CD1c-positive myeloid dendritic cell (primary cell): ENCODE results near the gene ZNF763.
A peak's percentile ranks its signal among the peaks of the same experiment; 100 is the strongest.
"Not testable (repeated sequence)": the region's sequence is repeated elsewhere in the genome, so short reads cannot be mapped to it uniquely, and the experiment has no call there.

Experiments used
- DNase-seq: peaks from one replicate; pipeline ENCODE4 v3.0.0-alpha.2; 2016; ENCODE audit errors: extremely low spot score

ZNF763 gene

GRCh38 chr19:11971041-11971440 is 6.2 kb downstream of the ZNF763 start:
- DNase-seq = peak; percentile 60

- DNase-seq = no peak
Measured at GRCh38 chr19:11973019-11973810, 8.4 kb downstream of the ZNF763 start.

- no peak for DNase-seq
Measured at GRCh38 chr19:11978492-11979100, 13.8 kb downstream of the ZNF763 start.

GRCh38 chr19:11979527-11979926 is 14.7 kb downstream of the ZNF763 start:
- DNase-seq = no peak

GRCh38 chr19:11982526-11982925 is 17.7 kb downstream of the ZNF763 start:
- no peak for DNase-seq

- DNase-seq = peak; percentile 3
Measured at GRCh38 chr19:11984986-11985385, 20.1 kb downstream of the ZNF763 start.

GRCh38 chr19:11986754-11987153 is 21.9 kb downstream of the ZNF763 start:
- DNase-seq = no peak

- peak; percentile 97 for DNase-seq
Measured at GRCh38 chr19:11987405-11988281, 22.8 kb downstream of the ZNF763 start.

- no peak for DNase-seq
Measured at GRCh38 chr19:11989112-11989456, 24.2 kb downstream of the ZNF763 start.

- not testable (repeated sequence) for DNase-seq
Measured at GRCh38 chr19:11991921-11992320, 27.1 kb downstream of the ZNF763 start.

GRCh38 chr19:11995174-11995573 is 30.3 kb downstream of the ZNF763 start:
- no peak for DNase-seq

- DNase-seq = no peak
Measured at GRCh38 chr19:12000152-12000981, 35.5 kb downstream of the ZNF763 start.

- no peak for DNase-seq
Measured at GRCh38 chr19:12015015-12015752, 50.3 kb downstream of the ZNF763 start.

- no peak for DNase-seq
Measured at GRCh38 chr19:12015753-12016116, 50.9 kb downstream of the ZNF763 start.
